ENCODE measurements around the gene SLC35F3. TPM values are rescaled to one million over a fixed set of nuclear protein-coding genes. Genes with fewer than 3 reads are reported as not detected.

The SLC35F3 gene
- total and polyA plus RNA-seq, 9 of the 15 experiments (the other 6 are each of a cell fraction or from before 2014, with no cell fraction given): 0.04 to 0.07 (median 0.04) TPM; not detected in 6

GRCh38 chr1:234079896-234080295 is 175.4 kb downstream of the SLC35F3 start (continued):
- no peak for TF ChIP-seq ETS1 (conservative IDR thresholded peaks at IDR 0.05; ENCODE audit: control insufficient read depth, low read depth, low read length)

GRCh38 chr1:234083460-234083859 is 179.0 kb downstream of the SLC35F3 start:
- intact Hi-C loops (cut with micrococcal nuclease) (no loop called here), in situ Hi-C loops (cut with MboI) (no loop called here)
- Histone ChIP-seq H3K4me2 (ENCODE audit: insufficient read depth, low read length) (no peak overlapping the region), H3K4me1 (replicated peaks in 1 of 2; ENCODE audit: control insufficient read depth in 2 of 2, insufficient read depth in 2 of 2, low read length in 2 of 2) (no peaks in the 10 kb centered on the region), H3K27me3 (ENCODE audit: control insufficient read depth in 2 of 2, insufficient read depth in 2 of 2, low read length in 2 of 2) (no peaks in the 10 kb centered on the region), H3K9ac (ENCODE audit: insufficient read depth in 1 of 2, low read depth in 2 of 2, low read length in 2 of 2) (no peak overlapping the region), H3K4me3 (no peak overlapping the region), H3K79me2 (ENCODE audit: control insufficient read depth, insufficient read depth, low read length) (no peaks in the 10 kb centered on the region), H3K9me1 (ENCODE audit: control insufficient read depth, insufficient read depth, low read length) (no peaks in the 10 kb centered on the region), H2AFZ (ENCODE audit: low read depth, low read length) (no peak overlapping the region), H3K27ac (ENCODE audit: extremely low read depth, low read depth, low read length) (no peak overlapping the region), H4K20me1 (replicated peaks; ENCODE audit: control insufficient read depth, insufficient read depth, low read length) (no peaks in the 10 kb centered on the region), H3K9me3 (replicated peaks; ENCODE audit: control insufficient read depth, insufficient read depth, low read depth, low read length) (no peaks in the 10 kb centered on the region), H3K36me3 (ENCODE audit: control insufficient read depth, insufficient read depth, low read length) (no peaks in the 10 kb centered on the region)
- DNase-seq (ENCODE audit: extremely low read depth in 1 of 4, low spot score in 3 of 4) (no peak), ATAC-seq (no peak), FAIRE-seq (no peak)
- no TSS peak for BruUV-seq (replicated peaks)
- ChIA-PET POLR2A (interaction anchor here (0.6 kb wide), 1 partner anchor 1712 kb away, joined by 3 read pairs; no protein-coding TSS in a partner anchor), CTCF (ENCODE audit: low intra/inter-chr PET ratio) (interaction anchor here (0.6 kb wide), 1 partner anchor 21 kb away, joined by 3 read pairs; no protein-coding TSS in a partner anchor)
- WGBS (ENCODE audit: insufficient coverage, low coverage, missing lambda C conversion rate): 2% methylated on average over 2 of the region's 2 CpGs
- TF ChIP-seq, protein P1, sequence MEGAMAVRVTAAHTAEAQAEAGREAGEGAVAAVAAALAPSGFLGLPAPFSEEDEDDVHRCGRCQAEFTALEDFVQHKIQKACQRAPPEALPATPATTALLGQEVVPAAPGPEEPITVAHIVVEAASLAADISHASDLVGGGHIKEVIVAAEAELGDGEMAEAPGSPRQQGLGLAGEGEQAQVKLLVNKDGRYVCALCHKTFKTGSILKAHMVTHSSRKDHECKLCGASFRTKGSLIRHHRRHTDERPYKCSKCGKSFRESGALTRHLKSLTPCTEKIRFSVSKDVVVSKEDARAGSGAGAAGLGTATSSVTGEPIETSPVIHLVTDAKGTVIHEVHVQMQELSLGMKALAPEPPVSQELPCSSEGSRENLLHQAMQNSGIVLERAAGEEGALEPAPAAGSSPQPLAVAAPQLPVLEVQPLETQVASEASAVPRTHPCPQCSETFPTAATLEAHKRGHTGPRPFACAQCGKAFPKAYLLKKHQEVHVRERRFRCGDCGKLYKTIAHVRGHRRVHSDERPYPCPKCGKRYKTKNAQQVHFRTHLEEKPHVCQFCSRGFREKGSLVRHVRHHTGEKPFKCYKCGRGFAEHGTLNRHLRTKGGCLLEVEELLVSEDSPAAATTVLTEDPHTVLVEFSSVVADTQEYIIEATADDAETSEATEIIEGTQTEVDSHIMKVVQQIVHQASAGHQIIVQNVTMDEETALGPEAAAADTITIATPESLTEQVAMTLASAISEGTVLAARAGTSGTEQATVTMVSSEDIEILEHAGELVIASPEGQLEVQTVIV (CRISPR knock-in tag; IDR thresholded peaks at IDR 0.05; ENCODE audit: borderline replicate concordance): no peak
- no peak for TF ChIP-seq CHD7 (IDR thresholded peaks at IDR 0.05; ENCODE audit: low read depth, low read length)
- no peak for TF ChIP-seq ZNF133 (CRISPR knock-in tag; IDR thresholded peaks at IDR 0.05)
- no peak for TF ChIP-seq ZNF778 (CRISPR knock-in tag; IDR thresholded peaks at IDR 0.05)

Data from K562 (cell line).